Loucy (cell line): ENCODE results near the gene YAF2.

ENCODE experiments used
- H2AFZ ChIP-seq: fragments of 200-600 bp; sonication (generic); 2 replicates; pipeline ENCODE4 v1.6.0; 2016; ENCODE audit warnings: antibody characterized with exemption, mild to moderate bottlenecking, low read length, moderate library complexity
- H3F3A ChIP-seq: fragments of 200-600 bp; 2 replicates; pipeline ENCODE4 v1.6.0; 2016; ENCODE audit warnings: antibody characterized with exemption, low read depth, mild to moderate bottlenecking
- H3K27me3 ChIP-seq: fragments of 200-600 bp; sonication (generic); 2 replicates; pipeline ENCODE4 v1.6.1; 2014; ENCODE audit warnings: low read length, mild to moderate bottlenecking; ENCODE audit not compliant: insufficient read depth, poor library complexity, severe bottlenecking
- H3K36me3 ChIP-seq: fragments of 200-600 bp; sonication (generic); 2 replicates; pipeline ENCODE4 v1.6.1; 2016; ENCODE audit warnings: low read length; ENCODE audit not compliant: insufficient read depth
- H3K4me1 ChIP-seq: fragments of 200-600 bp; sonication (generic); 2 replicates; pipeline ENCODE4 v1.5.1; 2014; ENCODE audit warnings: low read length, mild to moderate bottlenecking; ENCODE audit not compliant: insufficient read depth, poor library complexity, severe bottlenecking
- H3K4me2 ChIP-seq: fragments of 200-600 bp; sonication (generic); 2 replicates; pipeline ENCODE4 v1.6.0; 2014; ENCODE audit warnings: antibody characterized with exemption, low read length, low read depth, mild to moderate bottlenecking; ENCODE audit not compliant: poor library complexity, severe bottlenecking
- H3K4me3 ChIP-seq: fragments of 200-600 bp; sonication (generic); 2 replicates; pipeline ENCODE4 v1.5.1; 2014; ENCODE audit warnings: low read length, mild to moderate bottlenecking, mixed read lengths; ENCODE audit not compliant: poor library complexity, severe bottlenecking
- H3K79me2 ChIP-seq: fragments of 200-600 bp; sonication (generic); 2 replicates; pipeline ENCODE4 v1.6.1; 2014; ENCODE audit warnings: low read length; ENCODE audit not compliant: insufficient read depth
- H3K9ac ChIP-seq: fragments of 200-600 bp; sonication (generic); 2 replicates; pipeline ENCODE4 v1.6.0; 2014; ENCODE audit warnings: mild to moderate bottlenecking, low read depth, low read length, moderate library complexity; ENCODE audit not compliant: poor library complexity, severe bottlenecking
- H3K9me2 ChIP-seq: fragments of 200-600 bp; sonication (generic); replicated peaks from 2 replicates; pipeline ENCODE4 v1.6.1; 2016; ENCODE audit warnings: low read depth, low read length, mixed read lengths
- H3K9me3 ChIP-seq: fragments of 200-600 bp; sonication (generic); 2 replicates; pipeline ENCODE4 v1.6.1; 2014; ENCODE audit warnings: mild to moderate bottlenecking, antibody characterized with exemption, low read length, low read depth; ENCODE audit not compliant: insufficient read depth
- H4K20me1 ChIP-seq: fragments of 200-600 bp; sonication (generic); 2 replicates; pipeline ENCODE4 v1.6.0; 2014; ENCODE audit warnings: antibody characterized with exemption, low read length, mild to moderate bottlenecking; ENCODE audit not compliant: insufficient read depth, poor library complexity, severe bottlenecking
- CTCF ChIP-seq: fragments of 200-600 bp; sonication (generic); conservative IDR thresholded peaks from 2 replicates; pipeline ENCODE4 v1.5.1; 2014; ENCODE audit warnings: mild to moderate bottlenecking, antibody characterized with exemption, low read length
- EZH2phosphoT487 ChIP-seq: fragments of 200-600 bp; IDR thresholded peaks from 2 replicates; pipeline ENCODE4 v1.6.1; 2018; ENCODE audit warnings: antibody characterized with exemption, mild to moderate bottlenecking, moderate library complexity, borderline replicate concordance

Gene YAF2

GRCh38 chr12:42162193-42162592 lies 75.9 kb downstream of the YAF2 start:
- no peaks in the 10 kb centered on the region for H3K9me2 ChIP-seq
- H3K4me1 ChIP-seq = peaks cover 25% of the 10 kb centered on the region
- TF ChIP-seq CTCF (no peak), EZH2phosphoT487 (no peak)
- no peaks in the 10 kb centered on the region for H3F3A ChIP-seq
- no peak overlapping the region for H2AFZ ChIP-seq
- H3K9ac ChIP-seq = no peak overlapping the region
- H4K20me1 ChIP-seq = peaks cover 7% of the 10 kb centered on the region
- peaks cover 13% of the 10 kb centered on the region; the same call in 1 of the 2 replicates for H3K79me2 ChIP-seq
- no peaks in the 10 kb centered on the region for H3K9me3 ChIP-seq
- H3K36me3 ChIP-seq = peaks cover 37% of the 10 kb centered on the region
- no peak overlapping the region for H3K4me3 ChIP-seq
- H3K27me3 ChIP-seq = no peaks in the 10 kb centered on the region
- peak overlapping the region; percentile 6 for H3K4me2 ChIP-seq

GRCh38 chr12:42161529-42161928 lies 76.5 kb downstream of the YAF2 start:
- H3K4me1 ChIP-seq = peaks cover 25% of the 10 kb centered on the region
- peaks cover 7% of the 10 kb centered on the region for H4K20me1 ChIP-seq
- no peaks in the 10 kb centered on the region for H3F3A ChIP-seq
- H3K4me3 ChIP-seq = no peak overlapping the region
- H3K9ac ChIP-seq = no peak overlapping the region
- peaks cover 13% of the 10 kb centered on the region; the same call in 1 of the 2 replicates for H3K79me2 ChIP-seq
- no peak overlapping the region for H2AFZ ChIP-seq
- no peaks in the 10 kb centered on the region for H3K27me3 ChIP-seq
- TF ChIP-seq CTCF = no peak
- no peak for TF ChIP-seq EZH2phosphoT487
- peak overlapping the region; percentile 6 for H3K4me2 ChIP-seq
- peaks cover 43% of the 10 kb centered on the region for H3K36me3 ChIP-seq
- no peaks in the 10 kb centered on the region for H3K9me3 ChIP-seq
- no peaks in the 10 kb centered on the region for H3K9me2 ChIP-seq

- Histone ChIP-seq H3K9ac (no peak overlapping the region), H3K27me3 (no peaks in the 10 kb centered on the region), H3K79me2 (no peaks in the 10 kb centered on the region), H4K20me1 (no peaks in the 10 kb centered on the region), H3K36me3 (peaks cover 44% of the 10 kb centered on the region), H3F3A (no peaks in the 10 kb centered on the region), H3K4me2 (no peak overlapping the region), H3K9me2 (no peaks in the 10 kb centered on the region), H3K9me3 (no peaks in the 10 kb centered on the region), H3K4me1 (peaks cover 2% of the 10 kb centered on the region), H3K4me3 (no peak overlapping the region), H2AFZ (no peak overlapping the region)
- TF ChIP-seq EZH2phosphoT487 (no peak), CTCF (no peak)
These were observed 81.8 kb downstream of the YAF2 start for GRCh38 chr12:42156232-42156631.
